GM21367 (cell line): Measurements from ENCODE around the gene ATP5F1D.
"Not testable (repeated sequence)": the region's sequence is repeated elsewhere in the genome, so short reads cannot be mapped to it uniquely, and the experiment has no call there.

ENCODE experiments used
- ATAC-seq: cut with Tn5 transposase; IDR thresholded peaks from one replicate; pipeline ENCODE4 v1.9.1; 2021; ENCODE audit not compliant: unreplicated experiment

ATP5F1D gene

GRCh38 chr19:1241417-1242095, at the start of gene ATP5F1D:
ATP5F1D (plus strand) TSS chr19:1241751; CDS start chr19:1241851, 100 bp downstream.
- peak; percentile 42 for ATAC-seq

- no peak for ATAC-seq
Observed at GRCh38 chr19:1199531-1199930, 42.0 kb upstream of the ATP5F1D start.

GRCh38 chr19:1200614-1201013, 40.9 kb upstream of the ATP5F1D start:
- ATAC-seq, result not testable (repeated sequence)

- peak; percentile 73 for ATAC-seq
Observed at GRCh38 chr19:1205114-1206099, 36.1 kb upstream of the ATP5F1D start, which contains the start of gene STK11. STK11 (plus strand) TSS chr19:1205778; CDS start chr19:1206914, 1,136 bp downstream.

- ATAC-seq, result no peak
Observed at GRCh38 chr19:1206150-1206863, 35.2 kb upstream of the ATP5F1D start.

- ATAC-seq, result no peak
Observed at GRCh38 chr19:1206864-1207450, 34.6 kb upstream of the ATP5F1D start.

- not testable (repeated sequence) for ATAC-seq
Observed at GRCh38 chr19:1208830-1209229, 32.7 kb upstream of the ATP5F1D start.

DNA sequence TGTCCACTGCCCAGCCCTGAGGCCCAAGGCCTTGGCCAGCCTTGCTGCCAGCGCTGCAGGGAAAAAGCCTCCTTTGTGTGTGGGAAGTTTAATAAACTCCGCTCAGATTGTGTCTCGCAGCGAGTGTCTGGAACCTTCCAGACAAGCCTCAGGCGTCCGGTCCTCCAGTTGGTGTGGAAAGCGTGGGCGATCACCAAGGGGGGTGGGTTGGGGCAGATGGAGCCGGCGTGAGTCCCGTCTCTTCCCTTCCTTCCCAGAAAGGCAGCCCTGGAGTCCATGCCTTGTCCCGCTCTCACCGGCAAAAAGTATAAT, 31.4 kb upstream of the ATP5F1D start:
- ATAC-seq, result no peak

GRCh38 chr19:1211494-1212234, 29.9 kb upstream of the ATP5F1D start:
- ATAC-seq, result no peak

DNA sequence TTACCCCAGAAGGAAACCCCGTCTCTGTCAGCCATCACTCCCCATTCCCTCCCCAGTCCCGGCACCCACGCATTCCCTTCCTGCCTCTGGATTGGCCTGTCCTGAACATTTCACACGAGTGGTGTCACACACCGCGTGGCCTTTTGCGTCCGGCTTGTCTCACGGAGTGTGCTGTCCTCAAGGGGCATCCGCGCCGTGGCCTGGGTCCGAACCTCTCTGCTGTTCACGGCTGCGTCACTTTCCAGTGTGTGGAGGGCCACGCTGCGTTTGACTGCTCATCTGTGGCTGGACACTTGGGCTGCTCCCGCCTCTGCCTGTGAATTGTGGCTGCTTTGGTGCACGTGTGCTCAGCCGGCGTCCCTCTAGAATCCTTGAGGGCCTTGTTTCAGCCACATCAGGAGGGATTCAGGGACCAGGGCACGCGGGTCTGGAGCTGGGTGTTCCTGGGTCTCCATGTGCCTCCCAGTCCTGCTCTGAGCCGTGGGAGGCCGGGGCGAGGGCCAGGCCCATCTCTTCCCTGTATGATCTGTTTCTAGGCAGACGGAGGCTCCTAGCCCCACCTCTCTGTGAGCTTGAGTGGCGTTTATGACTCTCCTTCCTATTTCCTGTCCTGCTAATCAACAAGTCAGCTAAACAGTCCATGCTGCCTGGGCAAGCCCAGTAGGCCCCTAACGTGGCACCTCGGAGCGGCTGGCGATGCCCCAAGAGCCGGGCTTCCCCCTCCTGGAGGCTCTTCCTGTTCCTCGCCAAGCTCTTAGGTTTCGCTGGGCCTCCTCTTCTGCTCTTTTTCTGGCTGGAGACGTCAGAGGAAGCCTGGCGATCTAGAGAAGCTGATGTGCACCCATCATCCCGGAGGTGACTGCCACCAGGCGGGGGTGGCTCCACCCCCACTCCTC, 27.9 kb upstream of the ATP5F1D start:
- no peak for ATAC-seq

- ATAC-seq, result no peak
Observed at GRCh38 chr19:1214299-1214861, 27.2 kb upstream of the ATP5F1D start.

DNA sequence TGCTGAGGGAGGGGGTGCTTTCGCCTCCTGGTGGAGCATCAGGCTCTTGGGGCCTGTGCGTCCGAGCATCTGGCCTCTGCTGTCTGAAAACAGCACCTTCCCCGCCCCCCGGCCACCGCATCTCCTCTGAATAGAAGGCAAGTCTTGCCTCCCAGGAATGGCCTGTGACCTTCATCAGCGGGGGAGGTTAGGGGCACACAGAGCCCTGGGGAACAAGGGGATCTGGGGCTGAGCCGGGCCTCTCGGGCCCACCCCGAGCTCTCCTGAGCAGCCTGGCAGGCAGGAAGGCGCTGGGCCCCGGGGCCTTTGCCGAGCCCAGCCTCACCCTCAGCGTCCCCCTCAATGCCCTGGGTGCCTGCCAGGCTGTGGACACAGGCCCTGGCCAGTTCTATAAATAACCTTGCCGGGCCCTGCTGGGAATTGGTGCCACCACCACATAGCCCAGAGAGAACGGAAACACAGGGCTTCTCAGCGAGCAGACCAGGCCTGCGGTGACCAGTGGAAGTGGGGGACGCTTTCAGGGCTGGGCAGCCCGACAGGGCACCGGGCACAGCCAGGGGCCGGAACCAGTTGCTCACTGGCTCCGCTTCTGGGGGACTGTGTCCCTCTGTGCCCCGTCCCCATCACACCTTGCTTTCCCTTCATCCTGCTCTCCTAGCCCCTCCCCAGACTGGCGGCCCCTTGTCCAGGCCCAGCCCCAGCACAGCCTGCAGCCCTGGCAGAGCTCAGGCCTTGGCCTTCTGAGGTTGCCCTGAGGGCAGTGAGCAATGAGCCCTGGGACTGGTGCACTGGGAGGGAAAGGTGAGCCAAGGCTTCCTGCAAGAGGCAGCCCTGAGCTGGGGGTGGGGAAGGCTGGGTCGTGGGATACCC, 26.5 kb upstream of the ATP5F1D start:
- ATAC-seq, result no peak

DNA sequence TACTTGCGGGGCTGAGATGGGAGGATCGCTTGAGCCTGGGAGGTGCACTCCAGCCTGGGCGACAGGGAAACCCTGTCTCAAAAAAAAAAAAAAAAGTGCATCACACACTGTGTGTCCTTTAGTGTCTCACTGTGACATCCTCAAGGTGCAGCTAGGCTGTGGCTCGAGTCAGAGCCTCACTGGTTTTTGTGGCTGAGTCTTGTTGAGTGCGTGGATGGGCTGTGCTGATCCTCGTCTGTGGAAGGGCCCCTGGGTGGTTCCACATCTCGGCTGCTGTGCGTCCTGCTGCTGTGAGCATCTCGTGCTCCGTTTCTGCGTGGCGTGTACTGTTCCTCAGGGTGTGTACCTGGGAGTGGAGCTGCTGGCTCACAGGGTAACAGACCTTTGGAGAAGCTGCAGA, 24.8 kb upstream of the ATP5F1D start:
- ATAC-seq, result no peak

GRCh38 chr19:1217366-1217765, 24.2 kb upstream of the ATP5F1D start:
- no peak for ATAC-seq

DNA sequence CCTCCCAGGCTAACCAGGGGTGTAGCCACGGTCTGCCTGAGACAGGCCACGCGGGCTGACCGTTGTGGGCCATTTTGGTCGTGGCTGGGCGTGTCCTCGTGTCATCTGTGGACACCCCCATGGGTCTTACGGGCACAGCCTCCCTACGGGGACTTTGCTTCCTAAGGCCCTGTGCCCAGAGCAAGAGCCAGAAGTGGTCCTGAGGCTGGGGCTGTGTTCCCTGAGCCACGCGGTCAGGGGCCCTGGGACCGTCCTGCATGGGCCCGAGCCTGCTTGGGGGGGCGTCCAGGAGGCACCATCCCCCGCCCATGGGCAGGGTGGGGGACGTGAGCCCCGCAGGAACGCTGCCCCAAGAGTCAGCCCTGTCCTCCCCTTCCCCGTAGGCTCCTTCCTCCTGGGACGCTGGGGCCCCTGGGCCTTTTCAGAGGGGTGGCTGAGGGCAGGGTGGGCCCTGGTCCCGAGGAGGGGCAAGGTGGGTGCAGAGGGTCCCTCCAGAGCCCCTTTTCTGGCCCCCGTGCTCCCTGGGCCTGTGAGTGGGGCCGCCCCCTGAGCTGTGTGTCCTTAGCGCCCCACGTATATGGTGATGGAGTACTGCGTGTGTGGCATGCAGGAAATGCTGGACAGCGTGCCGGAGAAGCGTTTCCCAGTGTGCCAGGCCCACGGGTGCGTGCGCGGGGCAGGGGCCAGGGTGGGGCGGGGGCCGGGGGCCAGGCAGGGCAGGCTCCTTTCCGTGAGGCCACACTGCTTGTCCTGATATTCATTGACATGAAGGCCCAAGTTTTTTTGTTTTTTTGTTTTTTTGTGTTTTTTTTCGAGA, 22.6 kb upstream of the ATP5F1D start:
- no peak for ATAC-seq

- no peak for ATAC-seq
Observed at GRCh38 chr19:1219786-1220476, 21.6 kb upstream of the ATP5F1D start.

- no peak for ATAC-seq
Observed at GRCh38 chr19:1220477-1220930, 21.0 kb upstream of the ATP5F1D start.
